ENCODE results near the gene AP4S1.

AP4S1 gene

GRCh38 chr14:31068235-31068634 lies 42.8 kb downstream of the AP4S1 start:
- TF ChIP-seq CTCF (IDR thresholded peaks at IDR 0.05): no peak

DNA sequence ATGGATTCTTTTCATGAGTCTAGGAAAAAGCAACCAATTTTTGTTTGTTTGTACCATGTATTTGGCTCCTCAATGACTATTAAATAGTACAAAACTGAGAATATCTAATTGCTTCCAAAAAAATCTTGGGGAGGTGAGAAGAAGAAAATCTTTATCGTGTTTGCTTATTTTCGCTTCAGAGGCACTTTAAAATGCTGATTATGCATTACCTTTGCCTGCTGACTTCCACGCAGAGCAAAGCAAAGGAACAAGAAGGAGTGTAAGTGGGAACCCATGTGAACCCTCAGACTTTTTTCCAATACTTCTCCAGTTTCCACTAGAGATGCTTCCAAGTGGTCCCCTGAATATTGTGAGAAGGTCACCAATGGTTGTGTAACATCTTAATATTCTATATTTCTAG lies 43.9 kb downstream of the AP4S1 start:
- no peak overlapping the region for H3K9ac ChIP-seq
- H3K27ac ChIP-seq: no peak overlapping the region
- no peaks in the 10 kb centered on the region for H3K27me3 ChIP-seq (ENCODE audit: control insufficient read depth, insufficient read depth, low read length)
- no peaks in the 10 kb centered on the region for H3K36me3 ChIP-seq (ENCODE audit: control insufficient read depth, insufficient read depth, low read length)
- no peaks in the 10 kb centered on the region for H3K79me2 ChIP-seq
- peaks cover 3% of the 10 kb centered on the region for H3K4me1 ChIP-seq
- no peak for TF ChIP-seq CTCF (IDR thresholded peaks at IDR 0.05)
- H3K4me2 ChIP-seq (ENCODE audit: low read length): peak overlapping the region; percentile 1
- no peak overlapping the region for H2AFZ ChIP-seq
- H3K9me3 ChIP-seq (ENCODE audit: control insufficient read depth, low read length): no peaks in the 10 kb centered on the region
- H3K4me3 ChIP-seq (ENCODE audit: low read depth, low read length): no peak overlapping the region

More at GRCh38 chr14:31068235-31068634, 42.8 kb downstream of the AP4S1 start:
- Histone ChIP-seq H3K27ac (no peak overlapping the region), H3K9ac (no peak overlapping the region), H3K4me2 (ENCODE audit: low read length) (no peak overlapping the region), H2AFZ (no peak overlapping the region), H3K79me2 (no peaks in the 10 kb centered on the region), H3K36me3 (ENCODE audit: control insufficient read depth, insufficient read depth, low read length) (no peaks in the 10 kb centered on the region), H3K4me3 (ENCODE audit: low read depth, low read length) (no peak overlapping the region), H3K4me1 (peaks cover 3% of the 10 kb centered on the region), H3K9me3 (ENCODE audit: control insufficient read depth, low read length) (no peaks in the 10 kb centered on the region), H3K27me3 (ENCODE audit: control insufficient read depth, insufficient read depth, low read length) (no peaks in the 10 kb centered on the region)

DNA sequence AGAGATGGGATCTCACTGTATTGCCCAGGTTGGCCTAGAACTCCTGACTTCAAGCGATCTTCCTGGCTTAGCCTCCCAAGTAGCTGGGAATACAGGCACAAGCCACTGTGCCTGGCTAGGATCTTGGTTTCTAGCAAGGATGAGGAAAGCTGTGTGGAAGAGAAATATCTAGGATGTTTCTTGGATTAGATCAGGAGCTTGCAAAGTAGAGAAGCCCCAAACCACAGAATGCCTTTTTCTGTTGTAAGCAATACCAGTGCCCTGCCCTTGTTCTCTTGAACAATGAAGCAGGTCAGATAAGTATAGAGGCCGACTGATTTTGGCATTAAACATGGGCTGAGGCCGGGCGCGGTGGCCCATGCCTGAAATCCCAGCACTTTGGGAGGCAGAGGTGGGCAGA lies 45.0 kb downstream of the AP4S1 start:
- no peak for TF ChIP-seq CTCF (IDR thresholded peaks at IDR 0.05)
- Histone ChIP-seq H3K9me3 (ENCODE audit: control insufficient read depth, low read length) (no peaks in the 10 kb centered on the region), H3K27me3 (ENCODE audit: control insufficient read depth, insufficient read depth, low read length) (no peaks in the 10 kb centered on the region), H3K36me3 (ENCODE audit: control insufficient read depth, insufficient read depth, low read length) (no peaks in the 10 kb centered on the region), H3K9ac (no peak overlapping the region), H3K4me1 (peaks cover 3% of the 10 kb centered on the region), H3K4me2 (ENCODE audit: low read length) (no peak overlapping the region), H3K79me2 (no peaks in the 10 kb centered on the region), H3K4me3 (ENCODE audit: low read depth, low read length) (no peak overlapping the region), H2AFZ (no peak overlapping the region), H3K27ac (no peak overlapping the region)

- Histone ChIP-seq H3K4me3 (ENCODE audit: low read depth, low read length) (no peak overlapping the region), H3K27me3 (ENCODE audit: control insufficient read depth, insufficient read depth, low read length) (no peaks in the 10 kb centered on the region), H3K4me1 (peaks cover 3% of the 10 kb centered on the region), H3K36me3 (ENCODE audit: control insufficient read depth, insufficient read depth, low read length) (no peaks in the 10 kb centered on the region), H3K27ac (no peak overlapping the region), H3K4me2 (ENCODE audit: low read length) (no peak overlapping the region), H3K9me3 (ENCODE audit: control insufficient read depth, low read length) (no peaks in the 10 kb centered on the region), H2AFZ (no peak overlapping the region), H3K9ac (no peak overlapping the region), H3K79me2 (no peaks in the 10 kb centered on the region)
- TF ChIP-seq CTCF (IDR thresholded peaks at IDR 0.05): no peak
Measured at GRCh38 chr14:31071151-31071550, 45.7 kb downstream of the AP4S1 start.

DNA sequence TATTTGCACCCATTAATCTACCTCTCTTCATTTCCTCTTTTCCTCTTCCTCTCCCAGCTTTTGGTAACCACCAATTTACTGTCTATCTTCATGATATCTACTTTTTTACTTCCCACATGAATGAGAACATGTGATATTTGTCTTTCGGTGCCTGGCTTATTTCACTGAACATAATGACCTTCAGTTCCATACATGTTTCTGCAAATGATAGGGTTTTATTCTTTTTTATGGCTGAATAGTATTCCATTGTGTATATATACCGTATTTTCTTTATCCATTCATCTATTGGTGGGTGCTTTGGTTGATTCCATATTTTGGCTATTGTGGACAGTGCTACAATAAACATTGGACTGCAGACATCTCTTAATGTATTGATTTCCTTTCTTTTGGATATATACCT lies 49.7 kb downstream of the AP4S1 start:
- no peak overlapping the region for H3K9ac ChIP-seq
- H3K27me3 ChIP-seq (ENCODE audit: control insufficient read depth, insufficient read depth, low read length): no peaks in the 10 kb centered on the region
- no peaks in the 10 kb centered on the region for H3K36me3 ChIP-seq (ENCODE audit: control insufficient read depth, insufficient read depth, low read length)
- no peak overlapping the region for H3K27ac ChIP-seq
- no peak overlapping the region for H3K4me2 ChIP-seq (ENCODE audit: low read length)
- H3K9me3 ChIP-seq (ENCODE audit: control insufficient read depth, low read length): no peaks in the 10 kb centered on the region
- no peaks in the 10 kb centered on the region for H3K79me2 ChIP-seq
- no peak overlapping the region for H3K4me3 ChIP-seq (ENCODE audit: low read depth, low read length)
- H2AFZ ChIP-seq: no peak overlapping the region
- H3K4me1 ChIP-seq: no peaks in the 10 kb centered on the region
- TF ChIP-seq CTCF (IDR thresholded peaks at IDR 0.05): no peak
